Activated naive CD4-positive, alpha-beta T cell treated with anti-CD3 and anti-CD28 coated beads, Interleukin-2, amount 10 ng/mL, durations not matched to agents 7 days and 5 days (primary cell): ENCODE data around the gene CPNE5.
A peak's percentile ranks its signal among the peaks of the same experiment; 100 is the strongest.
"Not testable (repeated sequence)": the region's sequence is repeated elsewhere in the genome, so short reads cannot be mapped to it uniquely, and the experiment has no call there.

ENCODE experiments used
- CTCF ChIA-PET: fragments of 350-600 bp; sonication (Branson Sonifier 250); formaldehyde crosslinking; loops from one replicate; lab custom pipeline; 2021; ENCODE audit warnings: antibody characterized with exemption; lab: Charles Lee
- DNase-seq: peaks from one replicate; pipeline ENCODE4 v3.0.0-alpha.2; 2020
- H3K27ac Mint-ChIP-seq: one replicate; pipeline ENCODE4 v1.8.0; 2021; ENCODE audit warnings: mild to moderate bottlenecking, moderate library complexity, mixed read lengths
- H3K27me3 Mint-ChIP-seq: one replicate; pipeline ENCODE4 v1.8.0; 2021; ENCODE audit warnings: mild to moderate bottlenecking, mixed read lengths
- H3K36me3 Mint-ChIP-seq: one replicate; pipeline ENCODE4 v1.8.0; 2021; ENCODE audit warnings: mixed read lengths
- H3K4me1 Mint-ChIP-seq: one replicate; pipeline ENCODE4 v1.8.0; 2021; ENCODE audit warnings: mixed read lengths
- H3K4me3 Mint-ChIP-seq: one replicate; pipeline ENCODE4 v1.8.0; 2021; ENCODE audit warnings: mild to moderate bottlenecking, moderate library complexity, mixed read lengths
- H3K9me3 Mint-ChIP-seq: one replicate; pipeline ENCODE4 v1.8.0; 2021; ENCODE audit warnings: mixed read lengths

The CPNE5 gene

DNA sequence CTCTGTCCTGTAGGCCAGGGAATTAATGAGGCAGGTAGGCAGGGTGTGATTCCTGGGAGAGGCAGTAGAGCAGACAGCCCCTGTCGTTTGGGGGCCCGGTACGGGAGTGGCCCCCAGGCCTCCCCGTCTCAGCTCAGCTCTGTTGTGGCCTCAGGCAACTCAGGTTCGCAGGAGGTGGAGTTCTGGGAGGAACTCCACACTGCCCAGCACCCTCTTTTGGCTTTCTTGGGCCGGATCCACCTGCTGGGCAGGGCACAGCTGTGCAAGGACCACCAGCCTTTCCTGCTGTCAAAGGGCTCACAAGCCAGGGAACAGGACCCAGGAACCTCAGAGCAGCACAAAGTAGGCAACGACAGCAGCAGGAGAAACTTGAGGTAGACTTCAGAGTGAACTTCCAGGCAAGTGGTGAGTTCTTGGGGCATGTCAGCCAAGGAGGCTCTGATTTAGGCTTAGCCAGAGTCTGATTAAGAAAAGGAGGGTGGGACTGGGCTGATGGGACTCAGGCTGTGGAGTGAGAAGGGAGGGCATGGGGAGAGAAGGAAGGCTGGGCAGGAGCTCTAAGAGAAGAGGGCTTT, 104.7 kb downstream of the CPNE5 start:
- Mint-ChIP-seq H3K9me3 (no peaks in the 10 kb centered on the region), H3K4me3 (peak overlapping the region; percentile 27), H3K36me3 (no peaks in the 10 kb centered on the region), H3K4me1 (peaks cover 13% of the 10 kb centered on the region), H3K27ac (peak overlapping the region; percentile 73), H3K27me3 (peaks cover 32% of the 10 kb centered on the region)
- DNase-seq = no peak
- CTCF ChIA-PET = interaction anchor here (0.8 to 2.3 kb wide), 12 partner anchors 13 to 311 kb away, joined by 3 to 9 read pairs (median 3); no protein-coding TSS in a partner anchor

DNA sequence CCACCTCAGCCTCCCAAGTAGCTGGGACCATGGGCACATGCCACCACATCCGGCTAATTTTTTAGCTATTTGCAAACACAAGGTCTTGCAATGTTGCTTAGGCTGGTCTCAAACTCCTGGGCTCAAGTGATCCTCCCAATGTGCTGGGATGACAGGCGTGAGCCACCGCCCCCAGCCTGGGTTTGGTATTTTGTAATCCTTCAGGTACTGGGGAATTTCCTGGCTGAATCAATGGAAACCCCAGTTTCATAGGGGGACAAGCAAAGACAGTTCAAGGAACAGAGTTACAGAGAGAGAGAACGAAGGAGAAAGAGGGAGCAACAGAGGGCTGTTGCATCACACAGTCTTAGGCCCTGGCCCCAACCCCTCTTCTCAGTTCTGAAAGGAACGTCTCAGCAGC, 105.9 kb downstream of the CPNE5 start:
- CTCF ChIA-PET = interaction anchor here (1.4 to 1.8 kb wide), 3 partner anchors 26 to 50 kb away, joined by 4 to 6 read pairs (median 6); no protein-coding TSS in a partner anchor
- no peaks in the 10 kb centered on the region for H3K36me3 Mint-ChIP-seq
- H3K9me3 Mint-ChIP-seq = no peaks in the 10 kb centered on the region
- H3K27me3 Mint-ChIP-seq = peaks cover 37% of the 10 kb centered on the region
- no peak overlapping the region for H3K4me3 Mint-ChIP-seq
- H3K27ac Mint-ChIP-seq = no peak overlapping the region
- DNase-seq = no peak
- H3K4me1 Mint-ChIP-seq = peaks cover 22% of the 10 kb centered on the region

DNA sequence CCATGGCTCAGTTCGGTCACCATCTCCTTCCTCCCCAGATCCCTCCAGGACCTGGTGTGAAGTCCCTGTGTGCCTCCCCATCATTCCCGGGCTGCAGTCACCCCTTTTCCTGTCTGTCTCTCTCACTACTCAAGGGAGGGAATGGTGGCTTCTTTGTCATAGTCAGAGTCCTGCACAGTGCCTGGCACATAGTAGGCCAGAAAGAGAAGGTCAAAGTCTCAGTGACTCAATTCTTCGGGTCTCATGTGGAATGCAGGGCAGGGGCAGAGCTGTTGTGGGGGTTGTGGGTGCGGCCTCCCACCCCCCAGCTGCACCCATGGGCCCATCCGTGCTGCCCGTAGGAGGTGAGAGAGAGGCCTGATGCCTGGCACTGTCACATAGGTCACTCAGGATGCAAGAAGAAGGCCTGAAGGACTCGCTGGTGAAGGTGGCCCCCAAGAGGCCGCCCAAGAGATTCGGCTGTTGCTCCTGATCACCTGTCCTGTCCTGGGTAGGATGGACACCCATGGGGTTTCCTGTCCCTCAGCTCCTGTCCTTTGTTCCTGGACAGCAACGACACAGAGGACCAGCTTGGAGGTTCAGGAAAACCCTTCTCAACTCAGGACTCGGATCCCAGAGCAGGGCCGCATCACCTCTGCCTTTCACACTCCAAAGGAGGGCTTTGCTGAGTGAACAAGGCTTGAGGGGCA, 107.5 kb downstream of the CPNE5 start:
- Mint-ChIP-seq H3K4me3 (no peak overlapping the region), H3K4me1 (peaks cover 37% of the 10 kb centered on the region), H3K36me3 (no peaks in the 10 kb centered on the region), H3K27ac (no peak overlapping the region), H3K9me3 (no peaks in the 10 kb centered on the region), H3K27me3 (peaks cover 39% of the 10 kb centered on the region)
- CTCF ChIA-PET = interaction anchor here (1.0 to 1.4 kb wide), 3 partner anchors 7 to 107 kb away, joined by 3 to 6 read pairs (median 3); no protein-coding TSS in a partner anchor
- DNase-seq = no peak

DNA sequence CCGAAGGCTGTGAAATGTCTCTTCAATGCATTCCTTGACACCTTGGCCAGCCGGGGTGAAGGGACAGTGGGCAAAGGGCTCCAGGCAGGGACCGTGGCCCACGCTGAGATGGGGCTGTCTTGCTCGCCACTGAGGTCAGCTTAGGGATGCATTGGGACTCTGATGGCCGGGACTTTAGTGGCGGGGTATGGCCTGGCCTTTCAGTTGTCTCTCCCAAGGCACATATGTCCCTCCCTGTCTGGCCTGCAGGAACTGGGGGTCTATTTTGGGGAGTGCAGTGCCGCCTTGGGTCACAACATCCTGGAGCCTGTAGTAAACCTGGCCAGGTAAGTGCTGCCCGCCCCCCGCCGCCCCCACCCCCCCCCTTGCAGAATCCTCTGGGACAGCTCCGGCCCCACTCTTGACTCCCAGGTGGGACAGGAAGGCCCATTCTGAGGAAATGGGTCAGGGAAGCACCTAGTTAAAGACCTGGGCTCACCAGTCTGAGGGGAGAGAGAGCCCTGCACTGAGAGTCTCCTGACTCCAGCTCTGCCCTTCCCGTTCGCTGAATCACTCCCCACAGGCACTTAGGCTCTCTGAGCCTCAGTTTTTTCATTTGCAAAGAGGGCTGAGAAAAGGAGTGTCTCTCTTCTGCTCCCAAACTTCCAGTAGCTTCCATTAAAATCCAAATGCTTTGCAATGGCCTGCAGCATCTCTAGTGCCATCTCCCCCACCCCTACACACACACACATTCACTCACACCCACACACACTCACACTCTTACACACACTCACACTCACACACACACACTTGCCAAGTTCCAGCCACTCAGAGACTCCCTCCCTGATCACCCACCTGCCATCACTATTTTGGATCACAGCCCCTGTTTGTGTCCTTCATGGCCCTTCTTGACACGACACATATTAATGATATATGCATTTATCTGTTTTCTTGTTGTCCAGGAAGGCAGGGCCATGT, 108.5 kb downstream of the CPNE5 start:
- H3K36me3 Mint-ChIP-seq = no peaks in the 10 kb centered on the region
- DNase-seq = no peak
- H3K4me3 Mint-ChIP-seq = no peak overlapping the region
- peaks cover 42% of the 10 kb centered on the region for H3K27me3 Mint-ChIP-seq
- H3K4me1 Mint-ChIP-seq = peaks cover 44% of the 10 kb centered on the region
- no peaks in the 10 kb centered on the region for H3K9me3 Mint-ChIP-seq
- CTCF ChIA-PET = no interaction called here
- H3K27ac Mint-ChIP-seq = no peak overlapping the region

DNA sequence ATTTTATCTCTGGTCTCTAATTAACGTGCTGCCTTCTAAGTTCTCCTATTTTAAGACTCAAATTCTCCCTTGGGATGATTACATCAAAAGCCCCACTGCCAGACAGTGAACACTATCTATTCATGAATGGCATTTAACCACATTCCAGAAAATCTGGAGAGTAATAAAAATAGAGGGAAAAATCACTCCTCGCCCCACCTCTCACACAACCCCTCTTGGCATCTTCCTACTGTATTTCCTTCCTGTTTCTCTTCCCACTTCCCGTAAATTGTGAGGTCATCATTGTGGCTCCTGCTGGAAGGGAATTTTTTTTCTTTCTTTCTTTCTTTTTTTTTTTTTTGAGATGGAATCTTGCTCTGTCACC, 110.1 kb downstream of the CPNE5 start:
- H3K4me3 Mint-ChIP-seq = no peak overlapping the region
- H3K27ac Mint-ChIP-seq = no peak overlapping the region
- CTCF ChIA-PET = interaction anchor here (0.9 to 2.2 kb wide), 2 partner anchors 26 to 30 kb away, joined by 3 to 4 read pairs; no protein-coding TSS in a partner anchor
- H3K27me3 Mint-ChIP-seq = peaks cover 36% of the 10 kb centered on the region
- no peaks in the 10 kb centered on the region for H3K36me3 Mint-ChIP-seq
- H3K9me3 Mint-ChIP-seq = no peaks in the 10 kb centered on the region
- peaks cover 41% of the 10 kb centered on the region for H3K4me1 Mint-ChIP-seq
- DNase-seq = no peak

DNA sequence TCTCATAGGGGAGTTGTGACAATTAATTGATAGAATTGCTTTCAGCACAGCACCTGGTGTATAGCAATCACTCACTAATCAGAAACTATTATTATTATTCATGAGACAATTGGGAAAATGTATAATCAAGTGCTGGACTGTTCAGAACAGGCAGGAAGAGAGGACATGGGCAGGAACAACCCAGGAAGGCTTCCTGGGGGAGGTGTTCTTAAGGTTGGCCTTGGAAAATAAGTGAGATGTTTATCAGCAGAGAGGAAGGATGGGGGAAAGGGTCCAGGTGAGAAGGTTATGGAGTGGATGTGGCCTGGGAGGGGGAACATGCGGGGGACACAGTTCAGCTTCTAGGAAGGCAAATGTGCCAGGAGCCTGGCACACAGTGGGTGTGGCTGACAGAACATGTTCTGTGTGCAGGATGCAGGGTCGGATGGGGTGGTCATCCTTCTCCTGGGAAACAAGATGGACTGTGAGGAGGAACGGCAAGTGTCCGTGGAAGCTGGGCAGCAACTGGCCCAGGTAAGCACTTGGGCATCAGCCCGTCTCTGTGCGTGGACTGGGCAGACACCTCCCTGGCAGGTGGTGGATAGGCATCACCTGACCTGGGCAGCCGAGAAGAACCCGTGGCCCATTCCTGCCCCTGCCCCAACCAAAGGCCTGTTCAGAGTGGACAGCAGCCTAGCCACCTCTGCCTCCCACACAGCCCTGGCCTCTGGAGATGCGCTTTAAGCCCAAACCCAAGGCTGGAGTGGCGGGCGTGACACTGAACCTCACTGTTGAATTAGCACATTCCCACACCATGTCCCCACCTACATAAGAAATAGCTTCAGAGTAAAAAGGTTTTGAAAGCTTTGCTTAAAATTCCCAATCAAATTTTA, 110.7 kb downstream of the CPNE5 start:
- no peaks in the 10 kb centered on the region for H3K36me3 Mint-ChIP-seq
- no peaks in the 10 kb centered on the region for H3K9me3 Mint-ChIP-seq
- peaks cover 40% of the 10 kb centered on the region for H3K4me1 Mint-ChIP-seq
- no peak for DNase-seq
- no peak overlapping the region for H3K4me3 Mint-ChIP-seq
- CTCF ChIA-PET = interaction anchor here (0.7 to 2.2 kb wide), 5 partner anchors 27 to 113 kb away, joined by 3 to 6 read pairs (median 3); no protein-coding TSS in a partner anchor
- peaks cover 32% of the 10 kb centered on the region for H3K27me3 Mint-ChIP-seq
- H3K27ac Mint-ChIP-seq = no peak overlapping the region

DNA sequence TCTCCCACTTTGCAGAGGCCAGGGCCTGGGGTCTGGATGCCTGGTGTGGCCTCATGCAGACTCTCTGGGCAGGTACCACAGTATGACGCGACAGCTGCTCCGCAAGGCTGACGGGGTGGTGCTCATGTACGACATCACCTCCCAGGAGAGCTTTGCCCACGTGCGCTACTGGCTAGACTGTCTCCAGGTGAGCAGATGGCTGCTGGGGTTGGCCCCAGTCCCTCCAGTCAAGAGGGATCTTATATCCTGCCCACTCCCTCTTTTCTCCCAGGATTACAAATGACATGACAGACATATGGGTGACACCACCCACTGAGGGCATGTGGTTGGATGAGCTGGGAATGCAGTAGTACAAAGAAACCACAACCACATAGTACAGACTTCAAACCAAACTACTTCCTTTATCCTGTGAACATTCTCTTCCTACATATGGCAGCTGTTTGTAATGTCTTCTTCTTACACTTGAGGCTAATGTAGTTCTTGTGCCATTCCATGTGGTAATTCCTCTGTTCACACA, 111.7 kb downstream of the CPNE5 start:
- no peaks in the 10 kb centered on the region for H3K36me3 Mint-ChIP-seq
- no peak overlapping the region for H3K27ac Mint-ChIP-seq
- CTCF ChIA-PET = interaction anchor here (0.7 to 2.2 kb wide), 5 partner anchors 28 to 112 kb away, joined by 3 to 6 read pairs (median 3); no protein-coding TSS in a partner anchor
- H3K9me3 Mint-ChIP-seq = no peaks in the 10 kb centered on the region
- peaks cover 40% of the 10 kb centered on the region for H3K4me1 Mint-ChIP-seq
- peaks cover 27% of the 10 kb centered on the region for H3K27me3 Mint-ChIP-seq
- peak; percentile 41 for DNase-seq
- no peak overlapping the region for H3K4me3 Mint-ChIP-seq

DNA sequence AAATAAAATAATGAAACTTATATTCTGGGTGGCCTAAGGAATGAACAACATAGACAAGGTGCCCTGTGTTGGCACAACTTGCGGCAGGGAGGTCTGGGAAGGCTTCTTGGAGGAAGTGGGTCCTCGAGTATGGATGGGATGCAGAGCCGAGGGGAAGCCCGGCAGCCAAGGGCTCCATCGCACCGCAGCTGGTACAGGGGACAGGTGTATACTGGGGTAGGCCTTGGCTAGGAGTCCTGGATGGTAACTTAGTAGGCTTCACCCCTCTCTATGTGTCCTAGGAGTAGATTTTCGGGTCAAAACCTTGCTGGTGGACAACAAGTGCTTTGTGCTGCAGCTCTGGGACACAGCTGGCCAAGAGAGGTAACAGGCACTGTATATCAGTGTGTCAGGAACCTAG, 113.7 kb downstream of the CPNE5 start:
- no peaks in the 10 kb centered on the region for H3K9me3 Mint-ChIP-seq
- no peak overlapping the region for H3K27ac Mint-ChIP-seq
- H3K4me3 Mint-ChIP-seq = no peak overlapping the region
- no peaks in the 10 kb centered on the region for H3K36me3 Mint-ChIP-seq
- CTCF ChIA-PET = interaction anchor here (1.1 to 8.1 kb wide), 6 partner anchors 14 to 110 kb away, joined by 3 to 41 read pairs (median 6); no protein-coding TSS in a partner anchor
- H3K27me3 Mint-ChIP-seq = peaks cover 24% of the 10 kb centered on the region
- peaks cover 40% of the 10 kb centered on the region for H3K4me1 Mint-ChIP-seq
- no peak for DNase-seq

DNA sequence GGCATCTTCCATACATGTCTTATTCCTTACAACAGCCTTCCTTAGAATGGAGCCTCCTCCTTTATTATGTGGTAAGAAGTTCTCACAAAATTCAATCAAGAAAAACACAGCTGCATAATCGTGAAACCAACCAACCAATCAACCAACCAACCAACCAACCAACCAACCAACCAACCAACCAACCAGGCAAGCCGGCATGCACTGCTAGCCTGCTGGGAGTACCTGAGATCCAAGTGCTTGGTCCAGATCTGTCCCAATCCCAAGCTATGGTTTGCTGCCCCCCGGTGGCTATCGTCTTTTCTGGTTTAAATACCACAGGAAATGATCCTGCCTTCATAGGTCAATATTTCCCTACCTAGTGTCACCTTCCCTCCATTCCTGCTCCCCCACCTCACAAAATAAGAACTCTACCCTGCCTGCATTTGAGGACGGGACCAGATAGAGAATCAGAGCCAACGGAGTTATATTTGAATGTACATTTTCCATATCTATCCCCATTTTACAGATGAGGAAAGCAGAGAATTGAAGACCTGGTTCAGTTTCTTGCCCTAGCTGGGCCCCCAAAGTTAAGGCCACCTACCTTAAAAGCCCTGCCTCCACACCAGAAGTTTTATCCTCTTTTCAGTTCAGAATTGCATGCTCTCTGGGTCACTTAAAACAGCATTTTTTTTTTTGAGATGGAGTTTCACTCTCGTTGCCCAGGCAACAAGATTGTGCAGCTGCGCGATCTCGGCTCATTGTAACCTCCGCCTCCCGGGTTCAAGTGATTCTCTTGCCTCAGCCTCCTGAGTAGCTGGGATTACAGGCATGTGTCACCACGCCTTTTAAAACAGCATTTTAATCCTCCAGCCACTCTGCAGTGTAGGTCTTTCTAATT, 114.5 kb downstream of the CPNE5 start:
- CTCF ChIA-PET = interaction anchor here (0.6 to 8.1 kb wide), 16 partner anchors 8 to 259 kb away, joined by 3 to 41 read pairs (median 4); no protein-coding TSS in a partner anchor
- Mint-ChIP-seq H3K4me1 (peaks cover 40% of the 10 kb centered on the region), H3K9me3 (no peaks in the 10 kb centered on the region), H3K27me3 (peaks cover 24% of the 10 kb centered on the region), H3K27ac (no peak overlapping the region), H3K36me3 (no peaks in the 10 kb centered on the region), H3K4me3 (no peak overlapping the region)
- peak; percentile 76 for DNase-seq

DNA sequence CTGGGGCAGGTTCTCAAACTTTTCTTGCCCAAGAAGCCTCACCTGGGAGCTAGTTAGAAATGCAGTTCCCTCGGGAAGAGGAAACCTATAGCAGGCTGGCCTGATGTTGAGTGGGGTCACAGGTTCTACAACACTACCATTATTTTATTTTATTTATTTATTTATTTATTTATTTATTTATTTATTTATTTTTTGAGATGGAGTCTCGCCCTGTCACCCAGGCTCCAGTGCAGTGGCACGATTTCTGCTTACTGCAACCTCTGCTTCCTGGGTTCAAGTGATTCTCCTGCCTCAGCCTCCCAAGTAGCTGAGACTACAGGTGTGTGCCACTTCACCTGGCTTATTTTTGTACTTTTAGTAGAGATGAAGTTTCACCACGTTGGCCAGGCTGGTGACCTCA, 115.3 kb downstream of the CPNE5 start:
- H3K4me3 Mint-ChIP-seq, H3K27ac Mint-ChIP-seq, H3K36me3 Mint-ChIP-seq, DNase-seq, H3K9me3 Mint-ChIP-seq: not testable (repeated sequence)
- CTCF ChIA-PET = interaction anchor here (0.6 to 8.1 kb wide), 15 partner anchors 8 to 109 kb away, joined by 3 to 41 read pairs (median 4); no protein-coding TSS in a partner anchor
- Mint-ChIP-seq H3K4me1 (peaks cover 35% of the 10 kb centered on the region), H3K27me3 (peaks cover 24% of the 10 kb centered on the region)

DNA sequence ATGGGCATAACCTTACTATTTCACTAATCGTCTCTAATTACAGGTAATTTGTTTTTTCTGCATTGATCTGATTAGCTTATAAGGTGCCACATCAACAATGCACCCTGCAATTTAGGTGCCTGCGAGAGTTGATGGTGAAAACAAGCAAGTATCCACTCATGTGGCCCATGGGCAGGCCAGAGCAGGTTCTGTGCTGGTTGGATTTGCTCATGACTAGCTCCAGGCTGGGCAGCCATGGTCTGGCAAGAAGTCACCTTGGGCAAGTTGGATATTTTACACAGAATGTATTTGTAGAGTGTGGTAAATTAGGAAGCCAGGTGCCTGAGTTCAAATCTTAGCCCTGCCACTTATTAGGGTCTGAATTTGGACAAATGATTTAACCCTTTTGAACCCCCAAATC, 116.4 kb downstream of the CPNE5 start:
- DNase-seq = no peak
- Mint-ChIP-seq H3K27me3 (peaks cover 22% of the 10 kb centered on the region), H3K27ac (no peak overlapping the region), H3K36me3 (no peaks in the 10 kb centered on the region), H3K9me3 (no peaks in the 10 kb centered on the region), H3K4me3 (no peak overlapping the region), H3K4me1 (peaks cover 26% of the 10 kb centered on the region)
- CTCF ChIA-PET = interaction anchor here (0.7 to 8.1 kb wide), 7 partner anchors 13 to 108 kb away, joined by 3 to 41 read pairs (median 3); no protein-coding TSS in a partner anchor

DNA sequence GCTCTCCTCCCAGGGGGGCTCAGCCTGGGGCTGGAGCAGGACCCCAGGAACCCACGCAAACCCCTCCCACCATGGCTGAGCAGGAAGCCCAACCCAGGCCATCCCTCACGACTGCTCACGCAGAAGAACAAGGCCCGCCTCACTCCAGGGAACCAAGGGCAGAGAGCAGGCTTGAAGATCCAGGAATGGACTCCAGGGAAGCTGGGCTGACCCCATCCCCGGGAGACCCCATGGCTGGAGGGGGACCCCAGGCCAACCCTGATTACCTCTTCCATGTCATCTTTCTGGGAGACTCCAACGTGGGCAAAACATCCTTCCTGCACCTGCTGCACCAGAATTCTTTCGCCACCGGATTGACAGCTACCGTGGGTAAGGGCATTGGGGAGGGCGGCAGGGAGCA, 116.9 kb downstream of the CPNE5 start:
- H3K27ac Mint-ChIP-seq = no peak overlapping the region
- CTCF ChIA-PET = interaction anchor here (0.9 to 8.1 kb wide), 5 partner anchors 13 to 107 kb away, joined by 3 to 41 read pairs (median 3); no protein-coding TSS in a partner anchor

More for the DNA sequence above, 116.9 kb downstream of the CPNE5 start:
- Mint-ChIP-seq H3K27me3 (peaks cover 27% of the 10 kb centered on the region), H3K4me1 (peaks cover 20% of the 10 kb centered on the region), H3K36me3 (no peaks in the 10 kb centered on the region), H3K9me3 (no peaks in the 10 kb centered on the region), H3K4me3 (no peak overlapping the region)
- DNase-seq = no peak
